ENCODE data around the gene PTPDC1. TPM values are rescaled to one million over a fixed set of nuclear protein-coding genes. Genes with fewer than 3 reads are reported as not detected.

The PTPDC1 gene
- total RNA-seq, 1 donor from 2014 or later = 13.0 TPM

GRCh38 chr9:94156348-94157049 lies 72.2 kb downstream of the PTPDC1 start:
- peaks cover 15% of the 10 kb centered on the region for H3K4me1 ChIP-seq
- no peaks in the 10 kb centered on the region for H3K27me3 ChIP-seq
- no peak overlapping the region for H3K27ac ChIP-seq
- intact Hi-C loops (cut with DNase I) = no loop called here
- H3K4me3 ChIP-seq = no peak overlapping the region
- no peak for DNase-seq (ENCODE audit: extremely low spot score in 2 of 2)
- TF ChIP-seq POLR2A (IDR thresholded peaks at IDR 0.05) = no peak
- TF ChIP-seq POLR2AphosphoS5 (IDR thresholded peaks at IDR 0.05; ENCODE audit: insufficient read depth in 1 of 2, low read depth in 1 of 2) = no peak
- no peak for TF ChIP-seq CTCF (IDR thresholded peaks at IDR 0.05)
- H3K9me3 ChIP-seq = no peaks in the 10 kb centered on the region
- H3K36me3 ChIP-seq = no peaks in the 10 kb centered on the region

GRCh38 chr9:94157050-94157801 lies 73.0 kb downstream of the PTPDC1 start:
- DNase-seq (ENCODE audit: extremely low spot score in 2 of 2) = no peak
- Histone ChIP-seq H3K27ac (no peak overlapping the region), H3K36me3 (no peaks in the 10 kb centered on the region), H3K4me3 (no peak overlapping the region), H3K27me3 (no peaks in the 10 kb centered on the region), H3K9me3 (no peaks in the 10 kb centered on the region), H3K4me1 (peaks cover 15% of the 10 kb centered on the region)
- TF ChIP-seq CTCF (IDR thresholded peaks at IDR 0.05) (no peak), POLR2AphosphoS5 (IDR thresholded peaks at IDR 0.05; ENCODE audit: insufficient read depth in 1 of 2, low read depth in 1 of 2) (peak in 1 of 2 donors; percentile 28)
- intact Hi-C loops (cut with DNase I) = no loop called here

Other genes with a start within 250 kb of the PTPDC1 start
- not detected for gene BARX1, start 129.1 kb upstream of the PTPDC1 start, total RNA-seq
- gene ZNF169, start 174.8 kb downstream of the PTPDC1 start, total RNA-seq = 14.0 TPM
- not detected for gene NUTM2F, start 244.2 kb downstream of the PTPDC1 start, total RNA-seq